ENCODE measurements around the gene FOXP1. TPM values are rescaled to one million over a fixed set of nuclear protein-coding genes. Genes with fewer than 3 reads are reported as not detected.
A peak's percentile ranks its signal among the peaks of the same experiment; 100 is the strongest.

FOXP1 gene
- total RNA-seq, 1 donor from 2014 or later: 128 TPM

- Histone ChIP-seq H3K36me3 (no peaks in the 10 kb centered on the region), H3K27me3 (no peaks in the 10 kb centered on the region), H3K27ac (peak overlapping the region; percentile 34), H3K4me3 (no peak overlapping the region), H3K9me3 (no peaks in the 10 kb centered on the region), H3K4me1 (peaks cover 55% of the 10 kb centered on the region)
- TF ChIP-seq POLR2AphosphoS5 (IDR thresholded peaks at IDR 0.05; ENCODE audit: insufficient read depth in 1 of 2, low read depth in 1 of 2) (no peak), POLR2A (IDR thresholded peaks at IDR 0.05) (no peak), CTCF (IDR thresholded peaks at IDR 0.05) (no peak)
- intact Hi-C loops (cut with DNase I): no loop called here
- DNase-seq (ENCODE audit: extremely low spot score in 2 of 2): no peak
Observed at GRCh38 chr3:71101014-71101413, 482.5 kb downstream of the FOXP1 start.

DNA sequence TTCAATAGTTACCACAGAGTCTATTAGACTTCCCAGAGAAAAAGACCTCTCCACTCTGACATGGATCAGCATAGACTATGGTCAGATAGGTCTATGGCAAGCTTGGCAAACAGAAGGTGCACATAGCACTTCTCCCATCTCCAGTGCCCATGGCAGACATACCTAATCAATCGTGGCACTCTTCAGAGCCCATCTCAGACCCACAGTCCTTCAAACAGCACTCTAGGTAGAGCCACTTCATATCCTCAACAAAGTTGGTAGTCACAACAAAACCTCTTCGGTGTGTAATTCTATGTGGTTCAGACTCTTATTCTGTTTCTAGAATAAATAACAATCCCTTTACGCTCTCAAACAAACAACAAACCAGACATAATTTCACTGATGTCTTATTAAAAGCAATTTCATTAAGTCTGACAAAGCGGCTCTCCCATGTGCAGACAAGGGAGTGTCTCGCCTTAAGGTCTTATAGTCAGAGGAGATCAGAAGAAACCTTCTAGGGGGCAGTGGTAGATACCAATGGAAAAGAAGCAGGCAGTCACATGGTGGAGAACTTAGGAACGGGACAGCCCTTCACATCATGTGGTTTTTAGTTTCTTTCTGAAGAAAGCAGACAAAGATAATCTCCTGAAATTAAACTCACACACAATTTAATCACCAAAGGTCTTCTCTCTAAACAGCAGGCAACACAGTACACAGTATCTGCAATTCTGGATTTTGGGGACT is 483.4 kb downstream of the FOXP1 start:
- TF ChIP-seq CTCF (IDR thresholded peaks at IDR 0.05) (no peak), POLR2AphosphoS5 (IDR thresholded peaks at IDR 0.05; ENCODE audit: insufficient read depth in 1 of 2, low read depth in 1 of 2) (no peak), POLR2A (IDR thresholded peaks at IDR 0.05) (no peak)
- no peak for DNase-seq (ENCODE audit: extremely low spot score in 2 of 2)
- no peaks in the 10 kb centered on the region for H3K36me3 ChIP-seq
- H3K27ac ChIP-seq: no peak overlapping the region
- H3K27me3 ChIP-seq: no peaks in the 10 kb centered on the region
- H3K4me3 ChIP-seq: no peak overlapping the region
- intact Hi-C loops (cut with DNase I): no loop called here
- H3K4me1 ChIP-seq: peaks cover 50% of the 10 kb centered on the region
- no peaks in the 10 kb centered on the region for H3K9me3 ChIP-seq

DNA sequence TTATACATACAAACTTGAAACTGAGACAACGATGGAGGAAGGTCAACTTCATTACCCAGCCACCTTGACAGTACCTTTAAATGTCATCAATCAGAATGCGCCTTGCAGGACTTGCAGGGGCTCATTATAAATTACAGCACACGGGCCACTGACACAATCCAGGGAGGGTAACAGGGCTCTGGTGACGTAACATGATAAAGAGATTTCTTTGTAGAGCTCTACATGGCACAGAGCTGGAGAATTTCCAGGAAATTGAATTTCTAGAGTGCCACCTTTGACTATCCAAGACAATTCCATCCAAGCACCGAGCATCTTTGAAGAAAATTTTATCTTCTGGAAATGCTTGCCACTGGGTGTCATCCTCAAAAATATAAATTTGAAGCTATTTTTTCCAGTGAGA is 486.0 kb downstream of the FOXP1 start:
- Histone ChIP-seq H3K36me3 (no peaks in the 10 kb centered on the region), H3K27me3 (no peaks in the 10 kb centered on the region), H3K9me3 (no peaks in the 10 kb centered on the region), H3K27ac (no peak overlapping the region), H3K4me1 (peaks cover 24% of the 10 kb centered on the region), H3K4me3 (no peak overlapping the region)
- TF ChIP-seq CTCF (IDR thresholded peaks at IDR 0.05) (no peak), POLR2A (IDR thresholded peaks at IDR 0.05) (no peak), POLR2AphosphoS5 (IDR thresholded peaks at IDR 0.05; ENCODE audit: insufficient read depth in 1 of 2, low read depth in 1 of 2) (no peak)
- no peak for DNase-seq (ENCODE audit: extremely low spot score in 2 of 2)
- intact Hi-C loops (cut with DNase I): no loop called here

DNA sequence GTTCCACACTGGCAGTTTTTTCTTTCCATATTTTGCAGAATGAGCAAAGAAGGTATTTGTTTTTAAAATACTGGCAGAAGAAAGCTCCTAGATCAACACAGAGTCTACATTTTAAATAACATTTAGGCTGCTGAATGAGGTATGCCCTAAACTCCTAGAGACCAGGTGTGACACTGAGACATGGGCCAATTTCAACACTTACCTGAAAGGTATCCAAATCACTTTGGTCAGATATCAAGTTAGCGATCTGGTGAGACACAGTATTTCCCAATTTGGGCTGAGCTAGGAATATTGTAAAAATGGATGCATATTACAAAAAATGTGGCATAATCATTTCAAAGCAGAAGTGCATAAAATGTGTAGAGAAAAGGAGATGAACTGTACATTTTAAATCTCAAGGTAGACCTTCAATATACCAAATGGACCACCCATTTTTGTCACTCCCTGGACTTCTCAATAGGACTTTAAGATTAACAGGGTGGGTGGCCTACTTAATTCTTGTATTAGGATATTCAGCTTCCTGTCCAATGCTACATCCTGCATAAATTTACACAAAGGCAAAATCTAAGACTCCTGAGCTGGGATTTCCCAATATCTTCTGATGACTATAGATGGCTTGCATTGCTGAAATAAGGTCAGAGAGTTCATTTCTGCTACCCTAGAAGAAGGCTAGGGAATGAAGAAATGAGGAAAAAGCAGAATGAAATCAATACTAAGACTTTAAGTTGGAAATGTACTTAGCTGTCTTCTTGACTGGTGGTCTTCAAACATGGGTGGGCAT is 487.8 kb downstream of the FOXP1 start:
- intact Hi-C loops (cut with DNase I): no loop called here
- Histone ChIP-seq H3K36me3 (no peaks in the 10 kb centered on the region), H3K4me3 (no peak overlapping the region), H3K27me3 (no peaks in the 10 kb centered on the region), H3K9me3 (no peaks in the 10 kb centered on the region), H3K27ac (no peak overlapping the region), H3K4me1 (peaks cover 12% of the 10 kb centered on the region)
- no peak for DNase-seq (ENCODE audit: extremely low spot score in 2 of 2)
- TF ChIP-seq POLR2A (IDR thresholded peaks at IDR 0.05) (no peak), POLR2AphosphoS5 (IDR thresholded peaks at IDR 0.05; ENCODE audit: insufficient read depth in 1 of 2, low read depth in 1 of 2) (no peak), CTCF (IDR thresholded peaks at IDR 0.05) (no peak)
